ENCODE data around the gene ZNG1B.
"Not testable (repeated sequence)": the region's sequence is repeated elsewhere in the genome, so short reads cannot be mapped to it uniquely, and the experiment has no call there.

ZNG1B gene

GRCh38 chr2:113503094-113504042 is 65.9 kb downstream of the ZNG1B start:
- DNase-seq (ENCODE audit: low read depth in 4 of 4, low spot score in 1 of 4) = peak in 1 of 4 experiments; percentile 21

GRCh38 chr2:113504081-113504480 is 66.6 kb downstream of the ZNG1B start:
- not testable (repeated sequence) for DNase-seq (ENCODE audit: low read depth in 4 of 4, low spot score in 1 of 4)

- DNase-seq (ENCODE audit: low read depth in 4 of 4, low spot score in 1 of 4) = not testable (repeated sequence)
Measured at GRCh38 chr2:113507394-113508140, 70.1 kb downstream of the ZNG1B start.

GRCh38 chr2:113508187-113508586 is 70.7 kb downstream of the ZNG1B start:
- DNase-seq (ENCODE audit: low read depth in 4 of 4, low spot score in 1 of 4) = not testable (repeated sequence)

- DNase-seq (ENCODE audit: low read depth in 4 of 4, low spot score in 1 of 4) = not testable (repeated sequence)
Measured at GRCh38 chr2:113510913-113511312, 73.4 kb downstream of the ZNG1B start.

GRCh38 chr2:113511859-113512258 is 74.4 kb downstream of the ZNG1B start:
- DNase-seq (ENCODE audit: low read depth in 4 of 4, low spot score in 1 of 4) = not testable (repeated sequence)

- not testable (repeated sequence) for DNase-seq (ENCODE audit: low read depth in 4 of 4, low spot score in 1 of 4)
Measured at GRCh38 chr2:113515457-113515856, 78.0 kb downstream of the ZNG1B start.

GRCh38 chr2:113515995-113516394 is 78.5 kb downstream of the ZNG1B start:
- DNase-seq (ENCODE audit: low read depth in 4 of 4, low spot score in 1 of 4) = not testable (repeated sequence)

GRCh38 chr2:113517025-113517424 is 79.5 kb downstream of the ZNG1B start:
- DNase-seq (ENCODE audit: low read depth in 4 of 4, low spot score in 1 of 4) = not testable (repeated sequence)

- not testable (repeated sequence) for DNase-seq (ENCODE audit: low read depth in 4 of 4, low spot score in 1 of 4)
Measured at GRCh38 chr2:113520837-113521236, 83.3 kb downstream of the ZNG1B start.

GRCh38 chr2:113521492-113521891 is 84.0 kb downstream of the ZNG1B start:
- not testable (repeated sequence) for DNase-seq (ENCODE audit: low read depth in 4 of 4, low spot score in 1 of 4)

GRCh38 chr2:113524986-113525385 is 87.5 kb downstream of the ZNG1B start:
- not testable (repeated sequence) for DNase-seq (ENCODE audit: low read depth in 4 of 4, low spot score in 1 of 4)

- not testable (repeated sequence) for DNase-seq (ENCODE audit: low read depth in 4 of 4, low spot score in 1 of 4)
Measured at GRCh38 chr2:113527350-113528045, 90.0 kb downstream of the ZNG1B start.

GRCh38 chr2:113528126-113528525 is 90.6 kb downstream of the ZNG1B start:
- DNase-seq (ENCODE audit: low read depth in 4 of 4, low spot score in 1 of 4) = not testable (repeated sequence)

- DNase-seq (ENCODE audit: low read depth in 4 of 4, low spot score in 1 of 4) = not testable (repeated sequence)
Measured at GRCh38 chr2:113528904-113529303, 91.4 kb downstream of the ZNG1B start.

- not testable (repeated sequence) for DNase-seq (ENCODE audit: low read depth in 4 of 4, low spot score in 1 of 4)
Measured at GRCh38 chr2:113532991-113533390, 95.5 kb downstream of the ZNG1B start.

- not testable (repeated sequence) for DNase-seq (ENCODE audit: low read depth in 4 of 4, low spot score in 1 of 4)
Measured at GRCh38 chr2:113536573-113536972, 99.1 kb downstream of the ZNG1B start.

GRCh38 chr2:113540834-113541203 is 103.3 kb downstream of the ZNG1B start:
- DNase-seq (ENCODE audit: low read depth in 4 of 4, low spot score in 1 of 4) = not testable (repeated sequence)

GRCh38 chr2:113541204-113541975 is 103.9 kb downstream of the ZNG1B start:
- DNase-seq (ENCODE audit: low read depth in 4 of 4, low spot score in 1 of 4) = not testable (repeated sequence)

- DNase-seq (ENCODE audit: low read depth in 4 of 4, low spot score in 1 of 4) = not testable (repeated sequence)
Measured at GRCh38 chr2:113541976-113542485, 104.5 kb downstream of the ZNG1B start.

Measured in stimulated activated CD4-positive, alpha-beta T cell treated with anti-CD3 and anti-CD28 coated beads, Interleukin-1b, Interleukin-23, amount 100 ng/mL, for 24 hours (primary cell).